GM13976 (cell line): ENCODE measurements around the gene DIPK1C.

ENCODE experiments used
- DNase-seq: peaks from one replicate; pipeline ENCODE4 v3.0.0; 2012; ENCODE audit warnings: low spot score
- CTCF ChIP-seq: IDR thresholded peaks from 2 replicates; pipeline ENCODE4 v1.5.1; 2012; ENCODE audit warnings: borderline replicate concordance, mild to moderate bottlenecking; ENCODE audit not compliant: insufficient read depth; ENCODE audit errors: extremely low read depth, missing control alignments, control extremely low read depth
- in situ Hi-C: fragments of 300-500 bp; cut with MboI; formaldehyde crosslinking; loops from one replicate; pipeline ENCODE4 v1.12.0; 2022; ENCODE audit warnings: low sequenced_read_pairs, mixed read lengths, inconsistent platforms; ENCODE audit not compliant: unreplicated experiment

DIPK1C gene

GRCh38 chr18:74495581-74496507 is 38.7 kb upstream of the DIPK1C start, which contains the start of gene CNDP2:
TSS of gene CNDP2 (plus strand) at chr18:74496363. CDS start at chr18:74499974, 3,611 bp downstream.
- in situ Hi-C loops = loop anchor here (10.0 kb wide), 1 partner anchor 141 kb away; no protein-coding TSS in a partner anchor
- peak; percentile 99 for DNase-seq
- no peak for TF ChIP-seq CTCF

DNA sequence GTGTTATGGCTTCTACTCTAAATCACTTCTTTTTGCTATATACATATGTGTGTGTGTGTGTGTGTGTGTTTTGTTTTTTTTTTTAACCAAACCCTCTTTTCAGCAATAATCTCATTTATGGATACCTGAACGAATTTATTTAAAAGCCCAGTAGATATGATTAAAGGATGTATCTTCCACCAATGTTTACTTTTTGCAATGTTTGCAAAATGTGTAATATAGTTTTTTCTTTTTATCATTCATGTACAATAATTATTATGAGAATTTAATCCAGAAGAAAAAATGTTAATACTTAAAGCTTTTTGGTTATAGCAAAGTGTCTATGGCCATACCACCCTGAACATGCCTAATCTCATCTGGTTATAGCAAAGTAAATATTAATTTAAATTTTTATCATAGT is 37.4 kb upstream of the DIPK1C start:
- TF ChIP-seq CTCF = no peak
- in situ Hi-C loops = loop anchor here (10.0 kb wide), 1 partner anchor 140 kb away; no protein-coding TSS in a partner anchor
- no peak for DNase-seq

GRCh38 chr18:74493689-74494088 is 36.6 kb upstream of the DIPK1C start:
- in situ Hi-C loops = loop anchor here (10.0 kb wide), 1 partner anchor 139 kb away; no protein-coding TSS in a partner anchor
- peak; percentile 44 for DNase-seq
- TF ChIP-seq CTCF = peak; percentile 69

GRCh38 chr18:74492259-74492658 is 35.2 kb upstream of the DIPK1C start:
- TF ChIP-seq CTCF = no peak
- no peak for DNase-seq
- in situ Hi-C loops = loop anchor here (10.0 kb wide), 1 partner anchor 137 kb away; no protein-coding TSS in a partner anchor

DNA sequence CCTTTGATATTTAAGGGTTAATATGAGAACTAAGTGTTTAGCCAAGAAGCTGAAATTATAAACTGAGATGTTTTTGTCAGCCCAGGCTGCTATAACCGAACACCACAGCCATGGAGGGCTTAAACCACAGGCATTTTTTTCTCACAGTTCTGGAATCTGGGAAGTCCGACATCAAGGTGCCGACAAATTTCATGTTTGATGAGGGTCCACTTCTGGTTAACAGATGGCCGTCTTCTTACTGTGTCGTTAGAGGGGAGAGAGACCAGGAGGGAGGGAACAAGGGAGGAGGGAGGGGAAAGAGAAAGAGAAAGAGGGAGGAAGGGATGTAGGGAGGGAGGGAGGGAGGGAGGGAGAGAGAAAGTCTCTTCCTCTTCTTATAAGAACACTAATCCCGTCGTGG is 32.6 kb upstream of the DIPK1C start:
- no peak for DNase-seq
- in situ Hi-C loops = loop anchor here (10.0 kb wide), 1 partner anchor 135 kb away; no protein-coding TSS in a partner anchor
- no peak for TF ChIP-seq CTCF

GRCh38 chr18:74488864-74489263 is 31.8 kb upstream of the DIPK1C start:
- TF ChIP-seq CTCF = no peak
- in situ Hi-C loops = no loop called here
- DNase-seq = no peak
